Ovary (tissue), 9 donors: ENCODE results near the gene GSTM4. TPM values are rescaled to one million over a fixed set of nuclear protein-coding genes. Genes with fewer than 3 reads are reported as not detected.

Experiments
- DNase-seq, 5 donors: peaks; one replicate each; pipeline ENCODE4 v3.0.0-alpha.2; 2019 to 2020
- H3K27ac ChIP-seq, 2 donors: fragments of 200-600 bp; one replicate each; pipeline versions ENCODE4 v1.5.1 to v1.8.0; 2019 to 2022
- H3K27me3 ChIP-seq: fragments of 200-600 bp; one replicate; pipeline ENCODE4 v1.8.0; 2022
- H3K36me3 ChIP-seq: fragments of 200-600 bp; sonication (generic); one replicate; pipeline ENCODE4 v1.5.1; 2019
- H3K4me1 ChIP-seq: one replicate; pipeline ENCODE4 v1.8.1; 2013; ENCODE audit warnings: mild to moderate bottlenecking, moderate library complexity; ENCODE audit not compliant: insufficient read depth
- H3K4me3 ChIP-seq: fragments of 200-600 bp; sonication (generic); one replicate; pipeline ENCODE4 v1.5.1; 2017
- H3K9me3 ChIP-seq, 2 donors: fragments of 200-600 bp in 1 of 2; sonication (generic) in 1 of 2; one replicate each; pipeline versions ENCODE4 v1.5.1 to v1.8.1; 2013 to 2019; ENCODE audit warnings: mild to moderate bottlenecking in 1 of 2, moderate library complexity in 1 of 2
- EP300 ChIP-seq: sonication (generic); formaldehyde crosslinking; IDR thresholded peaks from one replicate; pipeline ENCODE4 v1.6.1; 2017; ENCODE audit warnings: antibody characterized with exemption
- POLR2A ChIP-seq: fragments of 450-650 bp; IDR thresholded peaks from one replicate; pipeline ENCODE4 v1.6.1; 2017; ENCODE audit warnings: antibody characterized with exemption, mild to moderate bottlenecking, moderate library complexity
- WGBS, 3 donors: extraction: QIAGEN DNeasy Blood & Tissue Kit in 1 of 3; methylation state at CpG; one replicate each; pipeline versions ENCODE4 v1.1.5 to v1.1.7; 2013 to 2017; 5-methylcytosine and 5-hydroxymethylcytosine counted together
- intact Hi-C, 4 donors: fragments of 100-400 bp; cut with DNase I; formaldehyde crosslinking; loops; one replicate each; pipeline versions ENCODE4 v1.11.0 to v1.15.1; 2022 to 2023
- polyA plus RNA-seq, 2 donors: library from polyadenylated mRNA; stranded (reverse); fragments of 200-250 nt in 1 of 2; fragments of 350-450 nt in 1 of 2; fragmentation: Illumina TruSeq in 1 of 2; extraction: RNeasy Lipid Tissue Mini Kit (QIAGEN cat#74804) in 1 of 2; gene quantifications; one replicate each; pipeline ENCODE4 v1.2.3, GENCODE V29; 2013 to 2014
- total RNA-seq, 7 donors: library from RNA; depleted of rRNA in 2 of 7; stranded (reverse); fragments of >200 nt in 2 of 7; fragmentation: NEBNext Ultra II Directional in 3 of 7; extraction: Animal tissue kit (Norgen Biotek cat#: 25700) in 3 of 7; gene quantifications; one replicate each; pipeline versions ENCODE4 v1.1.0 to v1.2.4, GENCODE V29; 2016 to 2023
- TF ChIP-seq, protein P1 (sequence below), 3 donors: fragments of 450-650 bp in 2 of 3; fragments of 200-600 bp in 1 of 3; IDR thresholded peaks; one replicate each; pipeline versions ENCODE4 v1.5.1 to v1.8.0; 2016 to 2022; ENCODE audit warnings: antibody characterized with exemption in 3 of 3, mild to moderate bottlenecking in 1 of 3
- donor health status: DM: no; HTN: no; CAD: no; lungs with moderate emphysema.
- donor health status: DM: no; HTN: no; CAD: no.
- donor health status: Bipolar disorder and iron deficiency.
- donor health status: DM: yes; HTN: yes; CAD: no.
- donor health status: DM: no; HTN: no; CAD: no.
- donor health status: DM: yes; HTN: yes; CAD: no.

The GSTM4 gene
- total and polyA plus RNA-seq, 9 donors, result 23.0 to 116 (median 47.2) TPM

DNA sequence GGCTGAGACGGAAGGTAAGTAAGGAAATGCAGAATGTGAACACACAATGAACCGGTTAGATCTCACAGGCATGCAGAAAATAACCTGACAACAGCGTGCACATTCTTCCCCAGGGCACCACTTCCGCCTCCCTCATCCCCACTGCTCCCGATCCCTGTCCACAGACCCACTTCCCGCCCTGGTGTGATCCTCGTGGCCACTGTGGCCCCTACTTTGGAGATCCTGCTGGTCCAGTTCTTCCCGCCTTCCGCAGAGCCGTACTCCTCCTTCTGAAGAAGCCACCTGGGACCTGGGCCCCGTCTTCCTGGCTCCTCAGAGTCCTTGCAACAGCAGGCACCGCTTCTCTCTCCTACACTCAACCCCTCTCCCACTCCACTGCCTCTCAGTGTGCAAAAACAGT, 1.4 kb upstream of the GSTM4 start:
- H3K9me3 ChIP-seq, result no peaks in the 10 kb centered on the region
- no peaks in the 10 kb centered on the region for H3K36me3 ChIP-seq
- intact Hi-C loops, result no loop called here
- H3K27ac ChIP-seq, result peak overlapping the region in 1 of 2 donors; percentile 94
- TF ChIP-seq POLR2A (no peak), EP300 (no peak)
- TF ChIP-seq, protein P1, sequence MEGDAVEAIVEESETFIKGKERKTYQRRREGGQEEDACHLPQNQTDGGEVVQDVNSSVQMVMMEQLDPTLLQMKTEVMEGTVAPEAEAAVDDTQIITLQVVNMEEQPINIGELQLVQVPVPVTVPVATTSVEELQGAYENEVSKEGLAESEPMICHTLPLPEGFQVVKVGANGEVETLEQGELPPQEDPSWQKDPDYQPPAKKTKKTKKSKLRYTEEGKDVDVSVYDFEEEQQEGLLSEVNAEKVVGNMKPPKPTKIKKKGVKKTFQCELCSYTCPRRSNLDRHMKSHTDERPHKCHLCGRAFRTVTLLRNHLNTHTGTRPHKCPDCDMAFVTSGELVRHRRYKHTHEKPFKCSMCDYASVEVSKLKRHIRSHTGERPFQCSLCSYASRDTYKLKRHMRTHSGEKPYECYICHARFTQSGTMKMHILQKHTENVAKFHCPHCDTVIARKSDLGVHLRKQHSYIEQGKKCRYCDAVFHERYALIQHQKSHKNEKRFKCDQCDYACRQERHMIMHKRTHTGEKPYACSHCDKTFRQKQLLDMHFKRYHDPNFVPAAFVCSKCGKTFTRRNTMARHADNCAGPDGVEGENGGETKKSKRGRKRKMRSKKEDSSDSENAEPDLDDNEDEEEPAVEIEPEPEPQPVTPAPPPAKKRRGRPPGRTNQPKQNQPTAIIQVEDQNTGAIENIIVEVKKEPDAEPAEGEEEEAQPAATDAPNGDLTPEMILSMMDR (IDR thresholded peaks at IDR 0.05), result no peak
- H3K4me3 ChIP-seq, result no peak overlapping the region
- peak in 2 of 5 donors; percentile 32 to 44 for DNase-seq
- 90% methylated on average over 12 of the region's 12 CpGs for WGBS, 3 donors
- H3K27me3 ChIP-seq, result no peaks in the 10 kb centered on the region
- peaks cover 17% of the 10 kb centered on the region for H3K4me1 ChIP-seq

DNA sequence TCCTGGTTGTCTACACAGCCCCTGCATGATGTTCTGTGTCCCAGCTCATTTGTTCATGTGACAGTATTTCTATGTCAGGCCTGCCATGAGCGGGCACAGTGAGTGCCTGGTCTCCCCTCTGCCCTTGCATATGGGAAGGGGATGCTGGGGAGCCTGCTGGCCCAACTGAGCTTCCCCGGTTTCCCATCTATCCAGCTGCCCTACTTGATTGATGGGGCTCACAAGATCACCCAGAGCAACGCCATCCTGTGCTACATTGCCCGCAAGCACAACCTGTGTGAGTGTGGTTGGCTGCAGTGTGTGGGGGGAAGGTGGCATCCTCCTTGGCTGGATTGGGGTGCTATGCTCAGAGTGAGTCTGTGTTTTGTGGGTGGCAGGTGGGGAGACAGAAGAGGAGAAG, 1.5 kb downstream of the GSTM4 start:
- intact Hi-C loops, result no loop called here
- peaks cover 22% of the 10 kb centered on the region for H3K4me1 ChIP-seq
- no peak overlapping the region for H3K4me3 ChIP-seq
- H3K27ac ChIP-seq, result no peak overlapping the region
- H3K9me3 ChIP-seq, result no peaks in the 10 kb centered on the region
- WGBS, 3 donors, result 94 to 99% (median 95%) methylated on average over 4 of the region's 4 CpGs
- no peaks in the 10 kb centered on the region for H3K36me3 ChIP-seq
- no peak for TF ChIP-seq POLR2A
- TF ChIP-seq, protein P1 (IDR thresholded peaks at IDR 0.05), result no peak
- no peak for TF ChIP-seq EP300
- H3K27me3 ChIP-seq, result no peaks in the 10 kb centered on the region
- DNase-seq, result peak in 1 of 5 donors; percentile 30

DNA sequence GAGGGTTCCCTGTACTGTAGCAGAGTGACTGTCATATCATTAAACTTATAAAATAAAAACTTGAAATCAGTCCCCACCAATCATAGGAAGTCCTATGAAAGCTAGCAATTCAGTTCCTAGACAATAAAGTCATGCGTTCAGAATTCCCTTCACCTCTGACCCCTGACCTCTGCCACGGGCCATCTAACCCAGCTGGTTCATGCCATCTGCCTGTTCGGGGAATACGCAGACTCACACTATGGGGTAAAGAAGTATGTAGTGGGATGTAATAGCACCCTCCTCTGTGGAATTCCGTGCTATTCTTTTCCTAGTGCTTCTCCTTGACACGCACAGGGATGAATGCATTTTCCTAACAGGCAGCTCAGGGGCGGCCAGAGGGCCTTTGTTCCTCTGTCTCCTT, 2.1 kb downstream of the GSTM4 start:
- 68 to 71% (median 70%) methylated on average over 7 of the region's 7 CpGs for WGBS, 3 donors

DNA sequence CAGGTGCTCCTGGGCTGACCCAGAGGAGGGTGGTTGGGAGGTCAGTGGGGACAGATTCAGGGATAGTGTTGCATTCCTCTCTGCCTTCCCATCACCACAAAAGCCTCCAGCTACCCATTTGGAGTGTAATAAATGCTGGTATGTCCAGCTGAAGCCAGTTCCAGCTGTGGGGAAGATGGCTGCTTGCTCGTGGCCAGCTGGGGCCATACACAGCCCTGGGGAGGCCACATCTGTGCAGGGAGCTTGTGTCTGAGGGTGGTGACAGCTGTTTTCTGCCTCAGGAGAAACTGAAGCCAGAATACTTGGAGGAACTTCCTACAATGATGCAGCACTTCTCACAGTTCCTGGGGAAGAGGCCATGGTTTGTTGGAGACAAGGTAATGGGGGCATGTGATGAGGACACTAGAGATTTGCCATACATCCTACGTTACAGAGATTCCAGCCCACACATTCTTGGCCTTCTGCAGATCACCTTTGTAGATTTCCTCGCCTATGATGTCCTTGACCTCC, 2.7 kb downstream of the GSTM4 start:
- peak in 1 of 5 donors; percentile 13 for DNase-seq
- intact Hi-C loops, result no loop called here
- WGBS, 3 donors, result 34 to 48% (median 40%) methylated on average over 3 of the region's 3 CpGs
- H3K9me3 ChIP-seq, result no peaks in the 10 kb centered on the region
- H3K4me1 ChIP-seq, result peaks cover 22% of the 10 kb centered on the region
- H3K27ac ChIP-seq, result peak overlapping the region in 1 of 2 donors; percentile 81
- H3K27me3 ChIP-seq, result no peaks in the 10 kb centered on the region
- no peak for TF ChIP-seq POLR2A
- H3K4me3 ChIP-seq, result no peak overlapping the region
- no peaks in the 10 kb centered on the region for H3K36me3 ChIP-seq

More for the DNA sequence above, 2.1 kb downstream of the GSTM4 start:
- peaks cover 22% of the 10 kb centered on the region for H3K4me1 ChIP-seq
- no peaks in the 10 kb centered on the region for H3K9me3 ChIP-seq
- no peak for DNase-seq
- intact Hi-C loops, result no loop called here
- peak overlapping the region in 1 of 2 donors; percentile 81 for H3K27ac ChIP-seq
- H3K27me3 ChIP-seq, result no peaks in the 10 kb centered on the region
- no peak overlapping the region for H3K4me3 ChIP-seq
- no peaks in the 10 kb centered on the region for H3K36me3 ChIP-seq
- no peak for TF ChIP-seq EP300
- TF ChIP-seq, protein P1 (IDR thresholded peaks at IDR 0.05), result no peak

DNA sequence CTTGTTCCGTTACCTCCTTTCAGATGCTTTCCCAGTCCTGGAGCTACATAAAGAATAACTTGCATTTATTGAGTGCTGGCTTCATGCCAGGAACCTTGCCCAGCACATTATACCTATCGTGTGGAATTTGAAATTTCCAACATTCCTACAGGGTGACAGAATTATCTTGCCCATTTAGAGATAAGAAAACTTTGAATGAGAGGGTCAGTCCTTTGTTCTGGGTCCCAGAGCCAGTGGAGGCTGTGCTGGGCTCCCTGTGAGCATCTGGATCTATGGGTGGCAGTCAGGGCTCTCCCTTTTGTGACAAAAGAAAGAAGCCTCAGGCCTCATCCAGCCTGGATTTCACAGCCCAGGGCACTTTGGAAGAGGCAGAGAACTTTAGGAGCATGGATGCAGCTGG, 3.2 kb downstream of the GSTM4 start:
- no peak for TF ChIP-seq POLR2A
- Histone ChIP-seq H3K4me3 (no peak overlapping the region), H3K9me3 (no peaks in the 10 kb centered on the region), H3K27ac (peak overlapping the region; percentile 14 to 81), H3K36me3 (no peaks in the 10 kb centered on the region), H3K27me3 (no peaks in the 10 kb centered on the region), H3K4me1 (peaks cover 22% of the 10 kb centered on the region)
- intact Hi-C loops, result no loop called here
- WGBS, 3 donors, result 51 to 55% (median 54%) methylated on average over 2 of the region's 2 CpGs
- DNase-seq, result no peak
